H1 (cell line): ENCODE measurements around the gene PLGRKT.

Source experiments
- MAFK ChIP-seq: IDR thresholded peaks from 2 replicates; pipeline ENCODE4 v1.6.1; 2012; ENCODE audit warnings: low read depth, mild to moderate bottlenecking, improper control_type of control experiment, low read length
- POLR2A ChIP-seq, 2 experiments: IDR thresholded peaks; 1 replicate in 1 of 2; 2 replicates in 1 of 2; pipeline ENCODE4 v1.6.1; 2011; ENCODE audit warnings: low read depth in 2 of 2, low read length in 2 of 2, mild to moderate bottlenecking in 2 of 2; ENCODE audit errors: control extremely low read depth in 1 of 2
- SUZ12 ChIP-seq: fragments of 200-600 bp; sonication (generic); IDR thresholded peaks from 2 replicates; pipeline ENCODE4 v1.6.1; 2012; ENCODE audit warnings: mild to moderate bottlenecking, inconsistent platforms, low read length, moderate library complexity, mixed read lengths
- TF ChIP-seq, protein P1 (sequence below), 3 experiments: IDR thresholded peaks; 1 replicate in 2 of 3; 2 replicates in 1 of 3; pipeline versions ENCODE4 v1.5.1 to v1.6.1; 2011; ENCODE audit warnings: low read length in 3 of 3, mild to moderate bottlenecking in 3 of 3, inconsistent platforms in 2 of 3, low read depth in 1 of 3, moderate library complexity in 1 of 3; ENCODE audit not compliant: insufficient read depth in 1 of 3; ENCODE audit errors: control extremely low read depth in 1 of 3

DNA sequence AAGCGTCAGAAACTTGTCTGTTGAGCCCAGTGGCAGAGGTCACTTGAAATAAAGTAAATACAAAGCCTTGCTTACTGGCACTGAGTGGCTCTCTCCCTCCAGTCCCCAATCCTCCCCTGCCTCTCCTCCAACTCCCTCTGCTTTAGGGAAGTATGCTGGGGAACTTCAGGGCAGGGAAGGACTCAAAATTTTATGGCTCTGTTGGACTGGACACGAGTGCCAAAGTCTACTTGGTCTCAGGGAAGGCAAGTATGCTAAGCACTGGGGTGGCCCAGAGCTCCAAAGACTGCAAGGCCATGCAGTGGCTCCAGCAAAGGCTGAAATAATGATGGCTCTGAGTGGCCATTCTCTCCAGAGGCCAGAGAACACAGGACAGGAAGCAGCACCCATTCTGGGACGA lies 9.6 kb downstream of the PLGRKT start:
- TF ChIP-seq, protein P1, sequence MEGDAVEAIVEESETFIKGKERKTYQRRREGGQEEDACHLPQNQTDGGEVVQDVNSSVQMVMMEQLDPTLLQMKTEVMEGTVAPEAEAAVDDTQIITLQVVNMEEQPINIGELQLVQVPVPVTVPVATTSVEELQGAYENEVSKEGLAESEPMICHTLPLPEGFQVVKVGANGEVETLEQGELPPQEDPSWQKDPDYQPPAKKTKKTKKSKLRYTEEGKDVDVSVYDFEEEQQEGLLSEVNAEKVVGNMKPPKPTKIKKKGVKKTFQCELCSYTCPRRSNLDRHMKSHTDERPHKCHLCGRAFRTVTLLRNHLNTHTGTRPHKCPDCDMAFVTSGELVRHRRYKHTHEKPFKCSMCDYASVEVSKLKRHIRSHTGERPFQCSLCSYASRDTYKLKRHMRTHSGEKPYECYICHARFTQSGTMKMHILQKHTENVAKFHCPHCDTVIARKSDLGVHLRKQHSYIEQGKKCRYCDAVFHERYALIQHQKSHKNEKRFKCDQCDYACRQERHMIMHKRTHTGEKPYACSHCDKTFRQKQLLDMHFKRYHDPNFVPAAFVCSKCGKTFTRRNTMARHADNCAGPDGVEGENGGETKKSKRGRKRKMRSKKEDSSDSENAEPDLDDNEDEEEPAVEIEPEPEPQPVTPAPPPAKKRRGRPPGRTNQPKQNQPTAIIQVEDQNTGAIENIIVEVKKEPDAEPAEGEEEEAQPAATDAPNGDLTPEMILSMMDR (IDR thresholded peaks at IDR 0.05; ENCODE audit: control extremely low read depth in 1 of 3, insufficient read depth in 1 of 3, low read depth in 1 of 3, low read length in 3 of 3): no peak
- TF ChIP-seq SUZ12 (no peak), POLR2A (IDR thresholded peaks at IDR 0.05; ENCODE audit: control extremely low read depth in 1 of 2, low read depth in 2 of 2, low read length in 2 of 2) (no peak), MAFK (no peak)
